GM21529 (cell line): Measurements from ENCODE around the gene AK9.
A peak's percentile ranks its signal among the peaks of the same experiment; 100 is the strongest.
"Not testable (repeated sequence)": the region's sequence is repeated elsewhere in the genome, so short reads cannot be mapped to it uniquely, and the experiment has no call there.

Experiments used
- ATAC-seq: cut with Tn5 transposase; IDR thresholded peaks from one replicate; pipeline ENCODE4 v1.9.1; 2021; ENCODE audit not compliant: unreplicated experiment

AK9 gene

DNA sequence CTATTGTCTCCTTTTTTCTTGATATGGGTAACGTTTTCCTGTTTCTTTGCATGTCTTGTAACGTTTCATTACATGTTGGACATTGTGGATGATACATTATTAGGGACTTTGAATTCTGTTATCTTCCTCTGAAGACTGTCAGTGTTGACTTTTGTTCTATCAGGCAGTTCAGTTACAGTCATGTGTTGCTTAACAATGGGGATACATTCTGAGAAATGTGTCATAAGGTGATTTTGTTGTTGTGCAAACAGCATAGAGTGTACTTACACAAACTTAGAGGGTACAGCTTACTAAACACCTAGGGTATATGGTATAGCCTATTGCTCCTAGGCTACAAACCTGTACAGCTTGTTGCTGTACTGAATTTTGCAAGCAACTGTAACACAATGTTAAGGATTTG is 64.7 kb downstream of the AK9 start:
- no peak for ATAC-seq

DNA sequence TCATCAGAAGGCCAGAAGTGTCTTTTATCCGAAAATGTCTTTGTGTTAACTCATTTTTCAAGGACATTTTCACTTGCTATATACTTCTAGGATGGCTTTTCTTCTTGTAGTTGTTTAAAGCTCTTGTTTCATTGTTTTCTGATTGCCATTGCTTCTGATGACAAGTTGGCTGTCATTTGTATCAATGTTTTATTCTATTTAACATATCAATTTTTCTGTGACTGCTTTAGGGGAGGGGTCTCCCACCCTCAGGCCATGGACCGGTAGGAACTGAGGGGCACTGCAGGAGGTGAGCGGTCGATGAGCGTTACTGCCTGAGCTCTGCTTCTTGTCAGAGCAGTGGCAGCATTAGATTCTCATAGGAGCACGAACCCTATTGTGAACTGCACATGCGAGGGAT is 65.8 kb downstream of the AK9 start:
- no peak for ATAC-seq

DNA sequence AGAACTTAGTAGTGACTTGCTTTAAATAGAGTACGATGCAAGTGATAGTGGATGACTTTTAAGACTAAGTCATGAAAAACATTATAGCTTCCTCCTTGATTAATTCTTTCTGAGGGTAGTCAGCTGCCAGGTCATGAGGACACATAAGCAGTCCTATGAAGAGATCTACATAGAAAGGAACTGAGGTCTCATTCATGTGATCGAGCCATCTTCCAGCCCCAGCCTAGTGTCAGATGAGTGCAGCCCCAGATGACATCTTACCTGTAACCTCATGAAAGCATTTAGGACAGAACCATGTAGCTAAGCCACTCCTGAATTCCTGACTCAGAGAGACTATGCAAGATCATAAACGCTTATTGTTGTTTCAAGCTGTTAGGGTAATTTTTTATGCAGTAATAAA is 67.7 kb downstream of the AK9 start:
- ATAC-seq, result no peak

DNA sequence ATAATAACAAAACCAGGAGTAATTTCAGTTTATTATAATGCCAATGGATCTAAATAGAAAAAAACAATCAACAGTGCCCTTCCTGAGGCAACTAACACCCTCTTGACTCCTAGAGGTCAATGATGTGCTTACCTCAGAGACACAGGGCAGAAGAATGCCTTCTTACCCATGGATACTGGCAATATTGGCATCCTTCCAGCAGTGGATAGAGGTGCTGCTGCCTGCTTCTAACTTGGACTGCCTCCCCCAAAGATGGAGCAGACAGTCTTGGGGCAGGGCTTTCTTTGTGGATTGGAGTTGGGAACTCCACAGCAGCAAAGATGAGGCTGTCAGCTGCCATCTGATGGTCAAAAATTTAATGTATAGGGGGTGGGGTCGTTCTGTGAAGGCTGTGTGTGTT is 78.7 kb downstream of the AK9 start:
- no peak for ATAC-seq

DNA sequence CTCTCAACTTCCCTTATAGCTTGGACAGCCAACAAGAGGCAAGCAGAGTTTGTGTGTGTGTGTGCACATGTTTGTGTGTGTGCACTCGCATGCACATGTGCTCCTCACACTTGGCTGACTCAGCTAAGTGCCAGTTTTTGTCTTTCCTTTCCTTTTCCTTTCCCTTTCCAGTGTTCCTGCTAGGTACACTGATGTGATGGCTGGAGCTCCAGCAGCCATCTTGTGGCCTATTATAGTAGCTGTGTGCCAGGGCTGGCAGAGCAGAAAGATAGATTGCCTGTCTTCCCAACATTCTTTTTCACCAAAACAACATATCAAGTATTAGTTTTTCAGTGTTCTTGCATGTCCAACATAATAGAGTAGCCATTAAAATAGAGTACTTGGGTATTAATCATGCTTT is 79.5 kb downstream of the AK9 start:
- ATAC-seq, result no peak

DNA sequence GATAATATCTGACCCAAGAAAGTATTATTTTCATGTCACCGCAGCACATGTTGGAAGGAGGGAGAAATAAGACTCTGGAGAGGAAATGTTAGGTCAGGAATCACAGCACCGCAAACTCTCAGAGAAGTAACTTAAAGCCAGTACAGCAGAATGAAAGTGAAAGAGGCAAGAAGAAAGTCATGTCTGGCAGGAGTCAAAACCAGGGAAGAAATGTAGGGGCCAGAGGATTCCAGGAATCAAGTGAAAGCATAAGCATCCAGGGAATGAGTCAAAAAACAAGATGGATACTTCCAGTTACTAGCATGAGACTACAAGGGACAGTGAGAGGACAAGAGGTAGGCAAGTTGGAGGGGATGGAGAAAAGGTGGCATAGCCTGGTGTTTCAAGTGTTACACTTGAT is 80.4 kb downstream of the AK9 start:
- ATAC-seq, result no peak

DNA sequence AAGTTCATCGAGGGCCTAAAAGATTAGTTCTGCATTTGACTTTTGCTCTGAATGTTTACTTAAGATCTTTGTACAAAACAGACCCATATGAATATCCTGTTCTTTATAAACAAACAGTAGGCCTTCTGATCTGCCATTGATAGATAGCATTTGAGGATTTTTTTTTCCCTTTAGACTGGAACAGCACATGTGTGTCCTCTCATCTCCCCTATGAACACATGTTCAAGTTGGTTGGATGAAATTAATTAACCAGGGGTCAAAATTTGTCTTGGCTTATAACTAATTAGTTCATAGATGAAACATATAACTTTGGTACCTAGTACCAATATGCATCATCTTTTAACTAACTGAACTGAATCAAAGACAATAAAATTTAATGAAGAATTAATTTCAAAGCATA is 81.3 kb downstream of the AK9 start:
- no peak for ATAC-seq

DNA sequence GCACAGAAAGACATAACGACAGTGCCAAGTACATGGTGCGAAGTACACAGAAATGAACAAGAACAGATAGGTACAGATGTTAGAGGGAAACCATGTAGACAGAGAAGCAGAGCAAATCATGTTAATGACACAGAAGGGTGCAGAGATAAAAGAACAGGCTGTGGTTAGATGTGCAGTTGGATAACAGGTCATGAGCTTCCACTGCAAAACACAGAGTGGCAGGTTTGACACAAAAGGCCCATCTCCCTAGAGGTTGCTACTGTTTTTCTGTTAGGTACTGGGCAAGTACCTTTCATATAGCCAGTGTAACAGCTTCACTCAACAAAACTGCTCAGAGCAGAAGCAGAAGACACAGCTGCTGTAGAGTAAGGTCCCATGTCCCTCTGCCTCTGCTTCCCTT is 84.6 kb downstream of the AK9 start:
- no peak for ATAC-seq

DNA sequence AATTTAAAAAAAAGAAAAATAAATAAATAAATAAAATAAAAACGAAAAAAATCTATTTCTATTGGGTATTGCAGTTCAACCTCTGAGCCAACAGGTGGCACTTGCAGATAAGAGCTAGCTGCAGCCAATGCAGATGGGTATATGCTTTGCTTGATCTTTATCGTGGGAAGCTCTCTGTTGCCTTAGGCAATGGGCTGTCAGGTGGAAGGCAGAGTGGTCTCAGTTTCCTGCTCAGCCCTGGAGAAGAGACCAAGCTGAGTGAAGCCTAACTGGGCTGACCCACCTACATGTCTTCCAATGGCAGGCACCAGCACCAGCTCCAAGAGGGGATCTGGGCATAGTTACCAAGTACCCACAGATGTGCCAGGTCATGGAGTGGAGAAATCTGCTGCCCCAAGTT is 95.0 kb downstream of the AK9 start:
- no peak for ATAC-seq

DNA sequence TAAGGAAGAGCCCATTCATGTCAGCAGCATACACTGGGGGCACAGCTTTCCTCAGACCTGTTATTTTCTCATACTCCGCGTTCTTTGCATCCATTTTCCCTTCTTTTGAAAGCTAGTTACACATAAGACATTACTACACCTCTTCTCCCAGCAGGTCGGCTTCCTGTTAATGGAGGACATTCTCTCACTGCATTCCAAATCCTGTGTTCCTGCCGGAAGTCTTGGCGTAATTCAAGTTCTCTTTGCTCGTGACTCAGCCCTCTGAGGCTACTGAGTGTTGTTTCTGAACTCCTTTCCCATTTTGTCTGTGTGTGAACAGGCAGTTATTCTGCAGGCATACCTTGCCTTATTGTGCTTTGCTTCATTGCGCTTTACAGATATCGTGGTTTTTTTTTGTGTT is 110.5 kb downstream of the AK9 start:
- no peak for ATAC-seq

DNA sequence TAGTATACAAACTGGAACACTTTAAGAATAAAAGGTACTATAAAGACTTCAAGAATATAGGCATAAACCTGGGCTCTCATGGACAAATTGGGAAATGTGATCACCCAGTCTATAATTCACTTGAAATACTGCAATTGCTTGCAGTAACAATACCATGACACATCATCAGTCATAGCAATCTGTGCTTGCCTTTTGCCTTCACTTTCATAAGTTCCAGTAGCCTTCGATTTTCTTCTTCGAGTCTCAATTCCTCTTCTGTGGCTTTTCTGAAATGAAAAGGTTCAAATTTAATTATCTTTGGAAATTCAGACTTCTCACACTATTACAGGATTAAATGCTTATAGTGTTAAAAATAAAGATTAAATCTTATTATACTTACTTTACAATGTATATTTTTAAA is 111.6 kb downstream of the AK9 start:
- ATAC-seq, result peak; percentile 99

DNA sequence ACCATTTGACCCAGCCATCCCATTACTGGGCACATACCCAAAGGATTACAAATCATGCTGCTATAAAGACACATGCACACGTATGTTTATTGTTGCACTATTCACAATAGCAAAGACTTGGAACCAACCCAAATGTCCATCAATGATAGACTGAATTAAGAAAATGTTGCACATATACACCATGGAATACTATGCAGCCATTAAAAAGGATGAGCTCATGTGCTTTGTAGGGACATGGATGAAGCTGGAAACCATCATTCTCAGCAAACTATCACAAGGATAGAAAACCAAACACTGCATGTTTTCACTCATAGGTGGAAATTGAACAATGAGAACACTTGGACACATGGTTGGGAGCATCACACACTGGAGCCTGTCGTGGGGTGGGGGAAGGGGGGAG is 121.1 kb downstream of the AK9 start:
- not testable (repeated sequence) for ATAC-seq

DNA sequence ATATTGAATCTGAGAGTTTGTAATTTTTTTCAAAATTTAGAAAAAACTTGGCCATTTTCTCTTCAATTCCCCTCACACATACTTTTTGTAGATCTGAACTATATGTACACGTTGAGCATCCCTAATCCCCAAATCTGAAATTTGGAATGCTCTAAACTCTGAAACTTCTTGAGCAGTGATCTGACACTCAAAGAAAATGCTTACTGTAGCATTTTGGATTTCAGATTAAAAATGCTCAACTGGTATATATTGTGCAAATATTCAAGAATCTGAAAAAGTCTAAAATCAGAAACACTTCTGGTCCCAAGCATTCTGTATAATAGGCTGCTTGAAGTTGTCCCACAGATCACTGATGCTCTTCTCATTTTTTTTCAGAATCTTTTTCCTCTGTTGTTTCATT is 129.2 kb downstream of the AK9 start:
- no peak for ATAC-seq

DNA sequence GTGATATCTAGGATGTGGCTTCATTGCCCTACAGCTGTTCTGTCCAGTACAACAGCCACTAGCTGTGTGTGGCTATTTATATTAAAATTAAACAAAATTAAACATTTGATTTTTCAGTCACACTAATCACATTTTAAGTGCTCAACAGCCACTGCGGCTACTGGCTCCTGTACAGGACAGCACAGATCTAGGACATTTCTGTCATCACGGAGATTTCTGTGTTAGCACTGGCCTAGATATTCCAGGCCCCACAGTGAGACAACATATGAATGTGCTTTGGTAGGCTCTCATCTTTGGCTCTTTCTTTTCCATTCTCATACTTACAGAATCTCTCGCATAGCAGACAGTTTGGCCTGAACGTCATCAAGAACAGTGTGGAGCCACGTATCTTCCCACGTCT is 159.6 kb downstream of the AK9 start:
- no peak for ATAC-seq

DNA sequence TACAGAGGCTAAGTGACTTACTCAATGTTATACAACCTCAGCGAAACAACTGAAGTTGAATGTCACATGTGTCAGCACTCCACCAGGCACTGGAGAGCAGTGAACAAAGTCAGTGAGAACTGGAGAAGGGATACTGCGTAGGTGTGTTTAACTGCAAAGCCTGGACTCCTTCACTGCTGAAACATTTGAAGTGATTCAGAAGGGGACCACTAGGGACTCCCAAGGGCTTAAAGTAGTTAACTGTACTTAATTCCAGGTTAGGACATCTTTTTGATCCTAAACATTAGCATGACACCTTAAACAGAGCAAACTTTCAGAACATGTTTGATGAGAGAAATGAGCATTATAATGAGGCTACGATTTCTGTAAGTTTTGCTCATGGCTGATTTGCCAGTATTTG is 163.0 kb downstream of the AK9 start:
- ATAC-seq, result no peak

DNA sequence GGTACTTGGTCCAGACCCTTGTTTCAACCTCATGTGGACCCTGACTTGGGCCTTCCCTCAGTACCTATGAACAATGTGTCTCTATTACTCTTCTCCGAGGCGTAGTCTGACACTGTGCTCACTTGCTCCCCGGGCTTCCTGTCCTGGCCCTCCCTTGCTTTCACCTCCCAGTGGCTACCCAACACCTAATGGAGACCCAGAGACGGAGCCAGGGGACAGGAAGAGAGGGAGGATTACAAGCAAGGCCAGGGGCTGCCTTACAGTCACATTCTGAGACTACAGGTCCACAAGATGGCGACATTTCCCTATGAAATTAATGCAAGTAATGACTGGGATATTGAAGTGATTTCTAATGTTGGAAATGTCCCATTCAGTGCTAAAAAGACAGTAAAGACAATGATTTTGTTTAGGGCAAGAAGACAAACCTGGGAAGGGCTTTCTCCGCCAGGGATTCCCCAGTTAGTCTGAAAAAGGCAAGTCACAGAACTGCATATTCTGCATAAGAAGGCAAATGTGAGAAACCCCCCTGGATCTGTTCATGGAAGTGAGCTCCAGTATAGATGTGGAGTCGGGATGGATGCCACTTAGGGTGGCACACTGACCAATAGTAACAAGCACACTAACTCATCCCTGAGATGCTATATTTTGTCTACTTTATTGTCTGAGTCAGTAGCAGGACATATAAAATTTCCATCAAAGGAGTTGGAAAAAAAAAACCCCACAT is 163.9 kb downstream of the AK9 start:
- ATAC-seq, result peak; percentile 59

DNA sequence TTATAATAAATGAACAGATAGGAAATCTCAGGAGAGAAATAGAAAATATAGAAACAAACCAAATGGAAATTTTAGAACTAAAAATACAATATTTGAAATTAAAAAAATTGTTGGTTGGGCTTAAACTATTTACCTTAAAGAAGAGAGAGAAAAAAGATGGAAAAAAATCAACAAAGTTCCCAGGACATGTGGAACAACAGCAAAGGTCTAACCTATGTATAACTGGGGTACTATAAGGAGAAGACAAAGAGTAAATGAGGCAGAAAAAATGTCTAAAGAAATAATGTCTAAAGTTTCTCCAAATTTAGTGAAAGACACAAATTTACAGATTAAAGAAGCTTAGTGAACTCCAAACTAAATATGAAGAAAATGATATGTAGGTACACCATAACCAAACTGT is 166.9 kb downstream of the AK9 start:
- ATAC-seq, result no peak

DNA sequence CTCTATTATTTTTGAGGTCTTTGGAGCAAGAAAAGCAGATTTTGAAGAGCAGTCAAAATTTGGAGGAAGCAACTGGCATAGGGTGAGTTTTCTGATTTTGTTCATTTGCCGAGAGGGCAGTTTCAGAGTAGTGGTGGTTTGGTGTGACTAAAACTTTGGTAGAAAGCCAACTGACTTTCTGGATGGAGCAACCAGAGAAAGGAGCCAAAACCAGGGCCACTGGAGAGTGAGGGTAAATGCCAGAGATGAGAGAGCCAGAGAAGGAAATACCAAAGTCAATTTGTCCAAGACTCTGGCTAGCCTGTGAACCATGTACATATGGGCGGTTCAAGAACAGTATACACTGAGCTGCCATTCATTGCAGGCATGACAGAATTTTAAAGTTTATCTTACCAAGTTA is 167.5 kb downstream of the AK9 start:
- no peak for ATAC-seq

DNA sequence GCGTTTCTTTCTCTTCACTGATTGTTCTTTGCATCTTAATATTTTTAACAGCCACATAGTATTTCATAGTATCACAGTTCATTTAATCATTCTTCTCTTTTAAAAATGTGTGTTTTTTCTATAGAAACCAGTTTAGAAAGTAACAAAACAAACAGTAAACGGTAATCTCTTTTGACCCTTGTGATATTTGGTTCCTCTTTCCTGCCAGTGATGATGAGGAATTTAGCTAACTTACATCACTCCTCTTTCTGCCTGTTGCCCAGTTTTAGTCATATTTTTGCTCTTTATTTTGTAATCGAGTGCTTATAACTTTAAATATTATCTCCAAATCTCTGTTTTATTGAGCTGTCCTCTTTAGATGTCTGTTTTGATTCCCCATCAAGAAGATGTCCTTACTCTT is 169.9 kb downstream of the AK9 start:
- no peak for ATAC-seq

DNA sequence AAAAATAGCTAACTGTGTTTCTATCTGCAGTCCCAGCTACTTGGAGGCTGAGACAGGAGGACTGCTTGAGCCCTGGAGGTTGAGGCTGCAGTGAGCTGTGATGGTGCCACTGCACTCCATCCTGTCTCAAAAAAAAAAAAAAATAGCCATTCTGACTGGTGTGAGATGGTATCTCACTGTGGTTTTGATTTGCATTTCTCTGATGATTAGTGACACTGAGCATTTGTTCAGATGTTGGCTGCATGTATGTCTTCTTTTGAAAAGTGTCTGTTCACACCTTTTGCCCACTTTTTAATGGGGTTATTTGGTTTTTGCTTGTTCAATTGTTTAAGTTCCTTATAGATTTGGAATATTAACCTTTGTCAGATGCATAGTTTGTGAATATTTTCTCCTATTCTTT is 171.4 kb downstream of the AK9 start:
- ATAC-seq, result not testable (repeated sequence)

DNA sequence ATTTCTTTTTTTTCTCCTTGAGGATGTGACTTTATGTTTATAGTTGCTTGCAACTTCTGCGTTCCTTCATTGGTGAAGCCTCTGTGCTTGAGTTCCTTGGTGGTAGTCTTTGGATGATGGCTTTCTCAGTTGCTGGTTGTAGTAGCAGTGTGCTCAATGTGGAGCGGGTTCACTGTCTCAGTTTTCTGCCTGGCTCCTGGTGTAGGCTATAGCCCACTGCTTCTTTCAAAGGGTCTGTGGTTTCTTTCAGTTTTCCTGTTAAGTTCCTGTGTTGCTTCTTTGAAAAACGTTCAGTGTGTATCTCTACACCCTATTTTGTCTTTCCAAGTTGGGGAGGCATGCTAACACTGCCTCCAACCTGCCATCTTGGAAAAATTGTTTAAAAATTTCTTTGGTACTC is 174.1 kb downstream of the AK9 start:
- no peak for ATAC-seq

DNA sequence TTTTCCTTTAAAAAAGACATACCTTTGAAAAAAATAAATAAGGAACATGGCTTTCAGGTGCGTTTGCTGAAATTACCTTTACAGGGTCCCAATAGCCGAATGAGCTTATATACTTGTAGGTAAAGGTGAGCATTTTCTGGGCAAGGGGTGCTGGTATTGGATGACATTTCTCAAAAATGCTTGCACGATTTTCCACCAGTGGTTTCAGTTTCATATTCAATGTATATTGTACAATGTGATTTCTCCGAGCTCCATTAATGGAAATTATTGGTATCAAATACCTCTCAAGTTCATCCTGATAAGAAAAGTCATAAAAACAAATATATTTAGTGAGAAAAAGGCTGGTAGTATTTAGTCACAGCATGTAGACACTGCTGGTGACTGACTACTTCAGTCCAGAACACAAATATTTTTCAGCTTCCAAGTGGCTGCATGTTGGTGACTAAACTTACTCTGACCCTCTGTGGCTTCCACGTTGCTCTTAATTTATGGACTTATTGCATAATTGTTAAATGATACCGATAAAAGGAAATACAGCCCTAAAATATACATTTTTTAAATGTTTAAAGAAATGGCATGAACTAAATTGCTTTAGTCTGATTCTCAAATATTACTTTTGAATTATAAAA is 175.1 kb downstream of the AK9 start:
- ATAC-seq, result no peak

DNA sequence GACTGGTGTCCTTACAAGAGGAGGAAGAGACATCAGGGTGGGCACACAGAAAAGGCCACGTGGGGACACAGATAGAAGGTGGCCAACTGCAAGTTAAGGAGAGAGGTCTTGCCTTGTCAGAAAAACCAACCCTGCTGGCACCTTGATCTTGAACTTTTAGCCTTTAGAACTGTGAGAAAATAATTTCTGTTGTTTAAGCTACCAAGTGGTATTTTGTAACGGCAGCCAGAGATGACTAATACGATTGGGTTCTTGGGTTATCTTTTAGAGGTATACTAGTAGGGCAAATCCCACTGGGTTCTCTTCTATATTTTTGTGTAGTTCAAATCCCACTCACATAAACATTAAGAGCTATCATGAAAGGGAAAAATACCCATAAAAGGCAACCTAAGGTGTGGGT is 176.1 kb downstream of the AK9 start:
- ATAC-seq, result no peak
